H1 (cell line): ENCODE measurements around the gene ODAD3. TPM values are rescaled to one million over a fixed set of nuclear protein-coding genes. Genes with fewer than 3 reads are reported as not detected.

Experiments
- CTCF ChIA-PET: fragments of 300-600 bp; sonication (Branson Sonifier 250); formaldehyde crosslinking; loops from one replicate; lab custom pipeline; 2021; ENCODE audit not compliant: partially characterized antibody; lab: Charles Lee
- POLR2A ChIA-PET: fragments of 300-600 bp; sonication (Branson Sonifier 250); formaldehyde crosslinking; loops from one replicate; lab custom pipeline; 2021; ENCODE audit warnings: inconsistent platforms; ENCODE audit not compliant: partially characterized antibody; lab: Charles Lee
- DNase-seq, 2 experiments: peaks; one replicate each; pipeline versions ENCODE4 v3.0.0 to v3.0.0-alpha.2; 2010 to 2022; ENCODE audit warnings: low spot score in 2 of 2, low read depth in 1 of 2, mixed read lengths in 1 of 2
- FAIRE-seq: peaks from 2 replicates; lab custom pipeline; 2011; peaks lifted over from hg19 to GRCh38; lab: Jason Lieb, UNC
- H2AFZ ChIP-seq: 2 replicates; pipeline ENCODE4 v1.8.1; 2012; ENCODE audit warnings: low read length, inconsistent platforms
- H2AK5ac ChIP-seq: 2 replicates; pipeline ENCODE4 v1.6.1; 2013; ENCODE audit warnings: low read depth, low read length
- H2BK120ac ChIP-seq: replicated peaks from 2 replicates; pipeline ENCODE3; 2013; ENCODE audit warnings: low read depth, low read length, inconsistent platforms
- H2BK12ac ChIP-seq: 2 replicates; pipeline ENCODE4 v1.6.1; 2013; ENCODE audit warnings: low read depth, low read length
- H2BK15ac ChIP-seq: 2 replicates; pipeline ENCODE4 v1.6.1; 2013; ENCODE audit warnings: low read length
- H2BK20ac ChIP-seq: 2 replicates; pipeline ENCODE4 v1.6.1; 2013; ENCODE audit warnings: low read length
- H2BK5ac ChIP-seq: 2 replicates; pipeline ENCODE4 v1.6.1; 2013; ENCODE audit warnings: low read depth, low read length
- H3K14ac ChIP-seq: 2 replicates; pipeline ENCODE4 v1.6.1; 2013; ENCODE audit warnings: inconsistent platforms; ENCODE audit not compliant: insufficient read length
- H3K18ac ChIP-seq: 2 replicates; pipeline ENCODE4 v1.6.1; 2013; ENCODE audit warnings: low read length; ENCODE audit errors: extremely low read depth
- H3K23ac ChIP-seq: 2 replicates; pipeline ENCODE4 v1.6.1; 2013; ENCODE audit warnings: inconsistent platforms; ENCODE audit not compliant: insufficient read length
- H3K23me2 ChIP-seq: 2 replicates; pipeline ENCODE4 v1.6.1; 2013; ENCODE audit warnings: low read depth, low read length
- H3K27ac ChIP-seq: 2 replicates; pipeline ENCODE4 v1.6.1; 2011; ENCODE audit warnings: low read depth, low read length, inconsistent platforms
- H3K27me3 ChIP-seq, 4 experiments: replicated peaks in 1 of 4; 1 replicate in 1 of 4; 2 replicates in 3 of 4; pipeline versions ENCODE4 v1.6.1 to v1.8.1; 2011 to 2013; ENCODE audit warnings: low read length in 3 of 4, mild to moderate bottlenecking in 3 of 4, inconsistent platforms in 2 of 4, mixed read lengths in 2 of 4, moderate library complexity in 1 of 4; ENCODE audit not compliant: control insufficient read depth in 3 of 4, insufficient read depth in 3 of 4; ENCODE audit errors: extremely low read depth in 1 of 4
- H3K36me3 ChIP-seq, 4 experiments: 2 replicates each; pipeline versions ENCODE4 v1.6.1 to v1.8.1; 2011 to 2013; ENCODE audit warnings: mild to moderate bottlenecking in 4 of 4, low read length in 3 of 4, moderate library complexity in 2 of 4, control low read depth in 1 of 4, inconsistent platforms in 1 of 4; ENCODE audit not compliant: insufficient read depth in 4 of 4, control insufficient read depth in 2 of 4
- H3K4ac ChIP-seq: replicated peaks from 2 replicates; pipeline ENCODE3; 2013; ENCODE audit warnings: low read length, low read depth, mixed read lengths, inconsistent platforms; ENCODE audit not compliant: insufficient read length
- H3K4me1 ChIP-seq, 4 experiments: replicated peaks in 1 of 4; 1 replicate in 1 of 4; 2 replicates in 3 of 4; pipeline versions ENCODE4 v1.6.1 to v1.8.1; 2011 to 2013; ENCODE audit warnings: low read length in 3 of 4, inconsistent platforms in 2 of 4, mixed read lengths in 1 of 4; ENCODE audit not compliant: insufficient read depth in 4 of 4, control insufficient read depth in 3 of 4
- H3K4me2 ChIP-seq, 2 experiments: 2 replicates each; pipeline versions ENCODE4 v1.6.1 to v1.8.1; 2011 to 2013; ENCODE audit warnings: low read depth in 2 of 2, low read length in 2 of 2, control low read depth in 1 of 2, inconsistent platforms in 1 of 2, mild to moderate bottlenecking in 1 of 2; ENCODE audit not compliant: insufficient read depth in 1 of 2
- H3K4me3 ChIP-seq, 4 experiments: fragments of 200-600, 300-600 bp in 1 of 4; sonication (generic), shearing (Covaris generic), sonication (Bioruptor Twin) in 1 of 4; 2 replicates each; pipeline versions ENCODE4 v1.5.1 to v1.8.1; 2011 to 2016; ENCODE audit warnings: low read length in 4 of 4, low read depth in 3 of 4, control low read depth in 2 of 4, inconsistent platforms in 2 of 4, mild to moderate bottlenecking in 2 of 4, mixed read lengths in 1 of 4, moderate library complexity in 1 of 4; ENCODE audit not compliant: insufficient read depth in 2 of 4; ENCODE audit errors: extremely low read depth in 1 of 4
- H3K56ac ChIP-seq: replicated peaks from 2 replicates; pipeline ENCODE3; 2013; ENCODE audit warnings: low read depth, mild to moderate bottlenecking, mixed read lengths, low read length, inconsistent platforms; ENCODE audit not compliant: insufficient read length
- H3K79me1 ChIP-seq: 2 replicates; pipeline ENCODE4 v1.6.1; 2013; ENCODE audit warnings: low read depth, low read length, control low read depth
- H3K79me2 ChIP-seq, 2 experiments: 2 replicates each; pipeline versions ENCODE4 v1.6.1 to v1.8.1; 2012 to 2013; ENCODE audit warnings: low read length in 2 of 2, mild to moderate bottlenecking in 2 of 2, inconsistent platforms in 1 of 2; ENCODE audit not compliant: insufficient read depth in 2 of 2, control insufficient read depth in 1 of 2
- H3K9ac ChIP-seq, 4 experiments: replicated peaks in 1 of 4; 1 replicate in 1 of 4; 2 replicates in 3 of 4; pipeline versions ENCODE4 v1.6.1 to v1.8.1; 2011 to 2013; ENCODE audit warnings: low read depth in 3 of 4, low read length in 3 of 4, control low read depth in 2 of 4, mild to moderate bottlenecking in 2 of 4, moderate library complexity in 2 of 4, inconsistent platforms in 1 of 4; ENCODE audit errors: extremely low read depth in 1 of 4
- H3K9me3 ChIP-seq, 2 experiments: 2 replicates each; pipeline versions ENCODE4 v1.6.1 to v1.8.1; 2012 to 2013; ENCODE audit warnings: mild to moderate bottlenecking in 2 of 2, moderate library complexity in 2 of 2, control low read depth in 1 of 2, inconsistent platforms in 1 of 2, low read depth in 1 of 2, low read length in 1 of 2, mixed read lengths in 1 of 2; ENCODE audit not compliant: insufficient read depth in 2 of 2
- H4K20me1 ChIP-seq, 2 experiments: replicated peaks in 1 of 2; 2 replicates each; pipeline versions ENCODE3 to v1.8.1; 2011 to 2013; ENCODE audit warnings: inconsistent platforms in 2 of 2, low read length in 2 of 2, mild to moderate bottlenecking in 1 of 2; ENCODE audit not compliant: insufficient read depth in 2 of 2, control insufficient read depth in 1 of 2
- H4K5ac ChIP-seq: 2 replicates; pipeline ENCODE4 v1.6.1; 2013; ENCODE audit warnings: low read length, low read depth, mixed read lengths, inconsistent platforms; ENCODE audit not compliant: insufficient read length
- H4K8ac ChIP-seq: 2 replicates; pipeline ENCODE4 v1.8.0; 2013; ENCODE audit warnings: mild to moderate bottlenecking, moderate library complexity, low read length, inconsistent platforms; ENCODE audit not compliant: insufficient read depth; ENCODE audit errors: extremely low read depth
- H4K91ac ChIP-seq: replicated peaks from 2 replicates; pipeline ENCODE3; 2013; ENCODE audit warnings: low read length, mixed read lengths, inconsistent platforms; ENCODE audit not compliant: insufficient read length
- CHD2 ChIP-seq: IDR thresholded peaks from 2 replicates; pipeline ENCODE4 v1.6.1; 2012; ENCODE audit warnings: low read length, improper control_type of control experiment
- CTCF ChIP-seq, 3 experiments: IDR thresholded peaks; 1 replicate in 2 of 3; 2 replicates in 1 of 3; pipeline versions ENCODE4 v1.5.1 to v1.6.1; 2011; ENCODE audit warnings: low read length in 3 of 3, mild to moderate bottlenecking in 3 of 3, inconsistent platforms in 2 of 3, low read depth in 1 of 3, moderate library complexity in 1 of 3; ENCODE audit not compliant: insufficient read depth in 1 of 3; ENCODE audit errors: control extremely low read depth in 1 of 3
- HDAC2 ChIP-seq, 2 experiments: fragments of 300-600 bp in 1 of 2; sonication (generic) in 1 of 2; IDR thresholded peaks; 2 replicates each; pipeline ENCODE4 v1.6.1; 2011 to 2012; ENCODE audit warnings: low read depth in 2 of 2, low read length in 2 of 2, mild to moderate bottlenecking in 2 of 2, moderate library complexity in 2 of 2, borderline replicate concordance in 1 of 2, inconsistent platforms in 1 of 2
- KDM1A ChIP-seq: fragments of 200-600, 300-600 bp; sonication (generic); IDR thresholded peaks from 2 replicates; pipeline ENCODE4 v1.7.1; 2016; ENCODE audit warnings: mild to moderate bottlenecking, low read length, borderline replicate concordance
- RAD21 ChIP-seq, 2 experiments: IDR thresholded peaks in 1 of 2; conservative IDR thresholded peaks in 1 of 2; 2 replicates each; pipeline ENCODE4 v1.6.1; 2011; ENCODE audit warnings: low read depth in 2 of 2, low read length in 2 of 2, improper control_type of control experiment in 1 of 2, inconsistent platforms in 1 of 2, mild to moderate bottlenecking in 1 of 2, moderate library complexity in 1 of 2
- TEAD4 ChIP-seq: IDR thresholded peaks from 2 replicates; pipeline ENCODE4 v1.6.1; 2012; ENCODE audit warnings: low read depth, low read length, inconsistent platforms, mixed read lengths
- WGBS, 2 experiments: shearing (Covaris generic) in 1 of 2; methylation state at CpG; one replicate each; pipeline versions ENCODE4 v1.1.6 to v1.1.7; 2013 to 2015; ENCODE audit warnings: low lambda C conversion rate in 2 of 2, mixed read lengths in 2 of 2, inconsistent platforms in 1 of 2, low coverage in 1 of 2, missing lambda C conversion rate in 1 of 2; ENCODE audit not compliant: insufficient replicate concordance in 2 of 2, insufficient coverage in 1 of 2, insufficient read length in 1 of 2; ENCODE audit errors: extremely low coverage in 1 of 2, missing lambda C conversion rate in 1 of 2; 5-methylcytosine and 5-hydroxymethylcytosine counted together
- polyA plus RNA-seq, 7 experiments: library from polyadenylated mRNA; depleted of rRNA in 3 of 7; stranded (reverse) in 5 of 7; unstranded in 2 of 7; fragments of >200 nt in 5 of 7; fragments of 200-250 nt in 2 of 7; gene quantifications; 1 replicate in 5 of 7; 2 replicates in 1 of 7; 4 replicates in 1 of 7; pipeline versions ENCODE4 v1.2.1 to v1.2.3, GENCODE V29; 2011 to 2013; ENCODE audit warnings: missing spikeins in 2 of 7, mixed read lengths in 2 of 7
- total RNA-seq: library from RNA; stranded (reverse); fragmentation: NEBNext Ultra II Directional; extraction: Animal tissue kit (Norgen Biotek cat#: 25700); gene quantifications from 2 replicates; pipeline ENCODE4 v1.2.1, GENCODE V29; 2021

The ODAD3 gene
- total and polyA plus RNA-seq, 2 of the 8 experiments (the other 6 are each of a cell fraction or from before 2014, with no cell fraction given) = 2.1 to 2.2 TPM

GRCh38 chr19:11460207-11460606 lies 25.3 kb upstream of the ODAD3 start:
- no peak overlapping the region for H3K23ac ChIP-seq
- H4K20me1 ChIP-seq = peaks cover 0 to 9% of the 10 kb centered on the region in 2 experiments
- CTCF ChIA-PET = interaction anchor here (0.6 to 3.4 kb wide), 5 partner anchors 9 to 136 kb away, joined by 3 to 17 read pairs (median 4); partner anchors contain the start of gene ODAD3
- no peaks in the 10 kb centered on the region for H3K36me3 ChIP-seq
- no peak overlapping the region for H2AK5ac ChIP-seq
- FAIRE-seq (no peak), DNase-seq (no peak)
- no peak overlapping the region for H3K56ac ChIP-seq
- H2AFZ ChIP-seq = no peak overlapping the region
- H4K5ac ChIP-seq = no peak overlapping the region
- peaks cover 3 to 12% (median 5%) of the 10 kb centered on the region in 4 experiments for H3K4me1 ChIP-seq
- H2BK12ac ChIP-seq = no peak overlapping the region
- H3K27me3 ChIP-seq = no peaks in the 10 kb centered on the region
- no peaks in the 10 kb centered on the region for H3K9me3 ChIP-seq
- POLR2A ChIA-PET = interaction anchor here (3.4 kb wide), 1 partner anchor 21 kb away, joined by 20 read pairs; the partner anchor contains the start of gene ELAVL3
- no peak overlapping the region for H2BK120ac ChIP-seq
- H3K79me1 ChIP-seq = peaks cover 4% of the 10 kb centered on the region; the same call in 1 of the 2 replicates
- no peak overlapping the region for H3K4me2 ChIP-seq
- H3K18ac ChIP-seq = no peak overlapping the region
- no peak overlapping the region for H3K27ac ChIP-seq
- no peak overlapping the region for H2BK20ac ChIP-seq
- no peak overlapping the region for H2BK5ac ChIP-seq
- H4K8ac ChIP-seq = no peak overlapping the region
- no peaks in the 10 kb centered on the region for H3K79me2 ChIP-seq
- H3K4ac ChIP-seq = no peak overlapping the region
- no peak overlapping the region for H3K4me3 ChIP-seq
- peaks cover 9% of the 10 kb centered on the region; the same call in 1 of the 2 replicates for H3K23me2 ChIP-seq
- H3K14ac ChIP-seq = no peak overlapping the region
- no peak overlapping the region for H2BK15ac ChIP-seq
- no peak overlapping the region for H3K9ac ChIP-seq
- no peak overlapping the region for H4K91ac ChIP-seq
- 57% methylated on average over 3 of the region's 4 CpGs; no CpG with 5 or more reads in 1 of the 2 experiments for WGBS, 2 experiments
- TF ChIP-seq TEAD4 (no peak), RAD21 (IDR thresholded peaks at IDR 0.05 in 1 of 2, conservative IDR thresholded peaks at IDR 0.05 in 1 of 2; ENCODE audit: low read depth in 2 of 2, low read length in 2 of 2) (peak in 1 of 2 experiments; percentile 37; a peak in 1 of 4 replicates), CTCF (IDR thresholded peaks at IDR 0.05; ENCODE audit: control extremely low read depth in 1 of 3, insufficient read depth in 1 of 3, low read depth in 1 of 3, low read length in 3 of 3) (peak; percentile 55 to 72 (median 57)), CHD2 (peak; percentile 46; the same call in 1 of the 2 replicates), HDAC2 (IDR thresholded peaks at IDR 0.05; ENCODE audit: borderline replicate concordance in 1 of 2, low read depth in 2 of 2, low read length in 2 of 2) (peak in 1 of 2 experiments; percentile 84; a peak in 2 of 4 replicates), KDM1A (peak; percentile 99)
